Measurements from ENCODE around the gene UBE2E2. TPM values are rescaled to one million over a fixed set of nuclear protein-coding genes. Genes with fewer than 3 reads are reported as not detected.

Gene UBE2E2
- total RNA-seq, 2 experiments from 2014 or later: 14.1 to 20.2 TPM

GRCh38 chr3:23372285-23372684, 169.2 kb downstream of the UBE2E2 start:
- ATAC-seq (ENCODE audit: poor library complexity) (no peak), DNase-seq (no peak)
- Mint-ChIP-seq H3K4me3 (no peak overlapping the region), H3K4me1 (ENCODE audit: low read depth) (peaks cover 18% of the 10 kb centered on the region), H3K27me3 (no peaks in the 10 kb centered on the region), H3K36me3 (ENCODE audit: low read depth) (no peaks in the 10 kb centered on the region), H3K9me3 (no peaks in the 10 kb centered on the region), H3K27ac (no peak overlapping the region)
- ChIA-PET CTCF (no interaction called here), POLR2A (no interaction called here)
- Histone ChIP-seq H3K9me3 (ENCODE audit: control insufficient read depth in 1 of 2, insufficient read depth in 1 of 2, low read length in 2 of 2) (no peaks in the 10 kb centered on the region), H3K27ac (ENCODE audit: low read depth in 1 of 2, low read length in 2 of 2) (no peak overlapping the region), H3K4me1 (ENCODE audit: insufficient read depth, low read length) (no peaks in the 10 kb centered on the region), H3K4me3 (ENCODE audit: low read length) (no peak overlapping the region), H3K36me3 (ENCODE audit: insufficient read depth, low read length) (no peaks in the 10 kb centered on the region), H3K27me3 (ENCODE audit: control insufficient read depth in 1 of 2, insufficient read depth in 2 of 2, low read length in 2 of 2) (no peaks in the 10 kb centered on the region)
- TF ChIP-seq, protein P1, sequence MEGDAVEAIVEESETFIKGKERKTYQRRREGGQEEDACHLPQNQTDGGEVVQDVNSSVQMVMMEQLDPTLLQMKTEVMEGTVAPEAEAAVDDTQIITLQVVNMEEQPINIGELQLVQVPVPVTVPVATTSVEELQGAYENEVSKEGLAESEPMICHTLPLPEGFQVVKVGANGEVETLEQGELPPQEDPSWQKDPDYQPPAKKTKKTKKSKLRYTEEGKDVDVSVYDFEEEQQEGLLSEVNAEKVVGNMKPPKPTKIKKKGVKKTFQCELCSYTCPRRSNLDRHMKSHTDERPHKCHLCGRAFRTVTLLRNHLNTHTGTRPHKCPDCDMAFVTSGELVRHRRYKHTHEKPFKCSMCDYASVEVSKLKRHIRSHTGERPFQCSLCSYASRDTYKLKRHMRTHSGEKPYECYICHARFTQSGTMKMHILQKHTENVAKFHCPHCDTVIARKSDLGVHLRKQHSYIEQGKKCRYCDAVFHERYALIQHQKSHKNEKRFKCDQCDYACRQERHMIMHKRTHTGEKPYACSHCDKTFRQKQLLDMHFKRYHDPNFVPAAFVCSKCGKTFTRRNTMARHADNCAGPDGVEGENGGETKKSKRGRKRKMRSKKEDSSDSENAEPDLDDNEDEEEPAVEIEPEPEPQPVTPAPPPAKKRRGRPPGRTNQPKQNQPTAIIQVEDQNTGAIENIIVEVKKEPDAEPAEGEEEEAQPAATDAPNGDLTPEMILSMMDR (IDR thresholded peaks at IDR 0.05): no peak
- intact Hi-C loops (cut with DNase I, micrococcal nuclease): no loop called here

GRCh38 chr3:23376516-23377248, 173.6 kb downstream of the UBE2E2 start:
- peaks cover 18% of the 10 kb centered on the region for H3K4me1 Mint-ChIP-seq (ENCODE audit: low read depth)

GRCh38 chr3:23377928-23378672, 175.0 kb downstream of the UBE2E2 start:
- peaks cover 16% of the 10 kb centered on the region for H3K4me1 Mint-ChIP-seq (ENCODE audit: low read depth)
- Histone ChIP-seq H3K4me3 (ENCODE audit: low read length) (no peak overlapping the region), H3K9me3 (ENCODE audit: control insufficient read depth in 1 of 2, insufficient read depth in 1 of 2, low read length in 2 of 2) (no peaks in the 10 kb centered on the region), H3K4me1 (ENCODE audit: insufficient read depth, low read length) (no peaks in the 10 kb centered on the region), H3K27me3 (ENCODE audit: control insufficient read depth in 1 of 2, insufficient read depth in 2 of 2, low read length in 2 of 2) (no peaks in the 10 kb centered on the region), H3K36me3 (ENCODE audit: insufficient read depth, low read length) (no peaks in the 10 kb centered on the region), H3K27ac (ENCODE audit: low read depth in 1 of 2, low read length in 2 of 2) (no peak overlapping the region)
- H3K36me3 Mint-ChIP-seq (ENCODE audit: low read depth): no peaks in the 10 kb centered on the region
- no peaks in the 10 kb centered on the region for H3K27me3 Mint-ChIP-seq
- intact Hi-C loops (cut with DNase I, micrococcal nuclease): no loop called here
- ChIA-PET CTCF (interaction anchor here (0.7 kb wide), 1 partner anchor 14 kb away, joined by 5 read pairs; no protein-coding TSS in a partner anchor), POLR2A (no interaction called here)
- H3K9me3 Mint-ChIP-seq: no peaks in the 10 kb centered on the region
- TF ChIP-seq, protein P1 (IDR thresholded peaks at IDR 0.05): no peak
- no peak overlapping the region for H3K4me3 Mint-ChIP-seq
- ATAC-seq (ENCODE audit: poor library complexity) (no peak), DNase-seq (no peak)
- no peak overlapping the region for H3K27ac Mint-ChIP-seq

More at GRCh38 chr3:23376516-23377248, 173.6 kb downstream of the UBE2E2 start:
- intact Hi-C loops (cut with DNase I, micrococcal nuclease): no loop called here
- no peaks in the 10 kb centered on the region for H3K9me3 Mint-ChIP-seq
- Histone ChIP-seq H3K27ac (ENCODE audit: low read depth in 1 of 2, low read length in 2 of 2) (no peak overlapping the region), H3K9me3 (ENCODE audit: control insufficient read depth in 1 of 2, insufficient read depth in 1 of 2, low read length in 2 of 2) (no peaks in the 10 kb centered on the region), H3K4me3 (ENCODE audit: low read length) (no peak overlapping the region), H3K36me3 (ENCODE audit: insufficient read depth, low read length) (no peaks in the 10 kb centered on the region), H3K27me3 (ENCODE audit: control insufficient read depth in 1 of 2, insufficient read depth in 2 of 2, low read length in 2 of 2) (no peaks in the 10 kb centered on the region), H3K4me1 (ENCODE audit: insufficient read depth, low read length) (no peaks in the 10 kb centered on the region)
- H3K36me3 Mint-ChIP-seq (ENCODE audit: low read depth): no peaks in the 10 kb centered on the region
- no peaks in the 10 kb centered on the region for H3K27me3 Mint-ChIP-seq
- H3K27ac Mint-ChIP-seq: no peak overlapping the region
- ATAC-seq (ENCODE audit: poor library complexity) (no peak), DNase-seq (no peak)
- TF ChIP-seq, protein P1 (IDR thresholded peaks at IDR 0.05): no peak
- no peak overlapping the region for H3K4me3 Mint-ChIP-seq
- ChIA-PET POLR2A (no interaction called here), CTCF (no interaction called here)

Data from CD4-positive, alpha-beta T cell (primary cell).